ENCODE measurements around the gene ACOT7. TPM values are rescaled to one million over a fixed set of nuclear protein-coding genes. Genes with fewer than 3 reads are reported as not detected.

The ACOT7 gene
- total and polyA plus RNA-seq, 2 of the 13 experiments (the other 11 are each of a cell fraction or from before 2014, with no cell fraction given): 33.0 to 55.8 TPM

GRCh38 chr1:6359216-6360116, 34.1 kb downstream of the ACOT7 start (continued):
- TF ChIP-seq ZNF614 (CRISPR knock-in tag; IDR thresholded peaks at IDR 0.05; ENCODE audit: borderline replicate concordance) (peak; percentile 72), PHF20 (CRISPR knock-in tag; IDR thresholded peaks at IDR 0.05) (no peak; the same call in 1 of the 2 replicates), ZFP36 (IDR thresholded peaks at IDR 0.05; ENCODE audit: borderline replicate concordance, low read depth, low read length, partially characterized antibody) (no peak), RBFOX2 (IDR thresholded peaks at IDR 0.05; ENCODE audit: low read depth, low read length) (no peak; the same call in 1 of the 2 replicates), MXI1 (IDR thresholded peaks at IDR 0.05; ENCODE audit: borderline replicate concordance, low read depth, low read length) (peak; percentile 72; the same call in 1 of the 3 replicates), SALL1 (CRISPR knock-in tag; IDR thresholded peaks at IDR 0.05) (peak; percentile 82)

- ChIA-PET CTCF (ENCODE audit: low intra/inter-chr PET ratio, low total read pairs) (interaction anchor here (0.9 to 1.2 kb wide), 2 partner anchors 10 to 11 kb away, joined by 3 read pairs; no protein-coding TSS in a partner anchor), POLR2A (interaction anchor here (1.7 kb wide), 1 partner anchor 36 kb away, joined by 7 read pairs; the partner anchor contains the start of gene ACOT7)
- H2AFZ ChIP-seq (ENCODE audit: low read length): no peak overlapping the region
- in situ Hi-C loops (cut with HindIII; ENCODE audit: extremely low pct_ligation_motif_present, low pct_unique_long_range_greater_than_20kb) (no loop called here), intact Hi-C loops (cut with micrococcal nuclease; ENCODE audit: unreplicated experiment) (loop anchor here (5.0 kb wide), 1 partner anchor 34 kb away; the partner anchor contains the start of gene ACOT7)
- no peak for TF ChIP-seq MIXL1 (CRISPR knock-in tag; IDR thresholded peaks at IDR 0.05)
- 0 out of 2 replicates have a peak, but pooled peaks have one; percentile 6 for TF ChIP-seq KDM2A (CRISPR knock-in tag; IDR thresholded peaks at IDR 0.05; ENCODE audit: borderline replicate concordance, low read depth)
- no peak for TF ChIP-seq POGK (CRISPR knock-in tag; conservative IDR thresholded peaks at IDR 0.05)
- no peak for TF ChIP-seq MAFK (conservative IDR thresholded peaks at IDR 0.05 in 1 of 2, IDR thresholded peaks at IDR 0.05 in 1 of 2; ENCODE audit: low read length in 2 of 2)
- no peak for TF ChIP-seq ZNF772 (CRISPR knock-in tag; IDR thresholded peaks at IDR 0.05)
- TF ChIP-seq KLF6 (CRISPR knock-in tag; IDR thresholded peaks at IDR 0.05): no peak
- TF ChIP-seq RFX1 (IDR thresholded peaks at IDR 0.05): 0 out of 2 replicates have a peak, but pooled peaks have one; percentile 23
- H3K9me3 ChIP-seq (ENCODE audit: low read length): no peaks in the 10 kb centered on the region
- peak overlapping the region; percentile 46 to 66 (median 61); a peak in 4 of 6 replicates for H3K4me3 ChIP-seq (replicated peaks in 1 of 3; ENCODE audit: insufficient read depth in 1 of 3, low read depth in 2 of 3, low read length in 3 of 3)
- H3K9ac ChIP-seq (ENCODE audit: insufficient read depth, low read depth, low read length): peak overlapping the region; percentile 73; the same call in 1 of the 2 replicates
- no peaks in the 10 kb centered on the region for H3K36me3 ChIP-seq (replicated peaks in 1 of 2; ENCODE audit: control insufficient read depth in 1 of 2, insufficient read depth in 2 of 2, low read length in 2 of 2)
- H3K4me1 ChIP-seq (ENCODE audit: insufficient read depth, low read length): peaks cover 80% of the 10 kb centered on the region
- peak overlapping the region; percentile 93 for H3K4me2 ChIP-seq (ENCODE audit: low read depth, low read length)
- peaks cover 15% of the 10 kb centered on the region for H3K79me2 ChIP-seq (ENCODE audit: insufficient read depth, low read length)
- H3K27ac ChIP-seq (ENCODE audit: extremely low read length, insufficient read depth, low read length): peak overlapping the region; percentile 72
- WGBS (ENCODE audit: low lambda C conversion rate): 72% methylated on average over 9 of the region's 10 CpGs
- peak; percentile 9 for ATAC-seq
- no peak for DNase-seq (ENCODE audit: low spot score)
- no TSS peak for BruUV-seq (replicated peaks)
- H4K20me1 ChIP-seq (ENCODE audit: insufficient read depth, low read length): no peaks in the 10 kb centered on the region
- FAIRE-seq: no peak
- H3K27me3 ChIP-seq (ENCODE audit: control insufficient read depth in 1 of 2, insufficient read depth in 2 of 2, low read length in 2 of 2): no peaks in the 10 kb centered on the region
These were observed 34.8 kb downstream of the ACOT7 start for GRCh38 chr1:6358757-6359201.

Measured in HepG2 (cell line).